ENCODE data around the gene NUP93.
"Not testable (repeated sequence)": the region's sequence is repeated elsewhere in the genome, so short reads cannot be mapped to it uniquely, and the experiment has no call there.

Gene NUP93

DNA sequence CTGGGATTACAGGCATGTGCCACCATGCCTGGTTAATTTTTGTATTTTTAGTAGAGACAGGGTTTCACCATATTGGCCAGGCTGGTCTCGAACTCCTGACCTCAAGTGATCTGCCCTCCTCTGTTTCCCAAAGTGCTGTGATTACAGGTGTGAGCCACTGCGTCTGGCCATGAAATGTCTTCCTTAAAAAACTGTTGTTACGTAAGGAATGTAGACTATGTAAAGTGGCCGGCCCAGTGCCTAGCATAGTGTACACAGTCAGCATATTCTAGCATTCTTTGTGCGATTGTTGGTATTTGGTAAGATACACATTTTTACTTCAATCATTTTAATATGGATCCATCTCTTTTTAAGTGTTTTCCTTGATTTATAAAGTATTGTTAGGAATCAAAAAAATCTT lies 81.7 kb downstream of the NUP93 start:
- DNase-seq (ENCODE audit: low read depth in 2 of 3, low spot score in 1 of 3), result not testable (repeated sequence)

GRCh38 chr16:56812884-56813283 lies 83.0 kb downstream of the NUP93 start:
- no peak for DNase-seq (ENCODE audit: low read depth in 2 of 3, low spot score in 1 of 3)

DNA sequence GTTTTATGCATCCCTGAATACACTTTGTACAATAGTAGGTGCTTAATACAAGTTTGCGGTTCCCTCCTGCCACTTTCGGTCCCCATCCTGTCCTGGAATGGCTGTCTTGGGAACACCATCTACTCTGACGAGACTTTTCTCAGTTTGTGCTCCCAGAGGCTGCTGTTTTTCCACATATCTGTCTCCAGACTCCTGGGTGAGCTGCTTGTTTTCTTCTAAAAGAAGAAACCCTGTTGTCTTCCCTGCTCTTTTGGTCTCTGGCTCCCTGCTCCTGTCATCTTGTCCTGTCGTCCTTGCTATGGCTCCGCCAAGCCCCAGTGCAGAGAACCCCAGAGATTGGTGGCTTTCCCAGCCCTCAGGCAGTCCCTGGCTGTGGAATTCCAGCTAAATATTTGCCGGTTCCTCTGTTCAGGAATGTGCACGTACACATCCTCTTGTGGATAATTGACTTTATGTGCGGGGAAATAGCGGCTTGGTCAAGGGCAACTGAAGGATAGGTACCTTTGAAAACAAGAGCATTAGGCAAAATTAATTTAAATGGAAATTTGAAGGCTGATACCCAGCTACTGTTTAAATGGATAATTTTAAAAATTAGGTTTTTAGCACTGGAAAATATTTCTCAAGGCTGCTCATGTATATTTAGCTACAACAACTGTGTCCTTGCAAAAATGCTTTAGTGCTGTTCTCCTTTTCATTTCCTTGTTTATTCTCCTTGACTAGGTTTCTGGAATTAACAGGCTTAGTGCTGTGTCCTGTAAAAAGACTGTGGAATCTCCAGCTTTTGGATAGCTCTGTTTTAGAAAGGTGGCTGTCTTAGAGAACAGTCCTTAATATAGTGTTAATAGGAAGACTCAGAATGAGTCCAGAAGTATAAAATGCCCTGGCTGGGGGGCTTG lies 84.9 kb downstream of the NUP93 start:
- no peak for DNase-seq (ENCODE audit: low read depth in 2 of 3, low spot score in 1 of 3)

GRCh38 chr16:56815721-56816120 lies 85.8 kb downstream of the NUP93 start:
- no peak for DNase-seq (ENCODE audit: low read depth in 2 of 3, low spot score in 1 of 3)

- DNase-seq (ENCODE audit: low read depth in 2 of 3, low spot score in 1 of 3), result no peak
Observed at GRCh38 chr16:56817056-56817455, 87.1 kb downstream of the NUP93 start.

DNA sequence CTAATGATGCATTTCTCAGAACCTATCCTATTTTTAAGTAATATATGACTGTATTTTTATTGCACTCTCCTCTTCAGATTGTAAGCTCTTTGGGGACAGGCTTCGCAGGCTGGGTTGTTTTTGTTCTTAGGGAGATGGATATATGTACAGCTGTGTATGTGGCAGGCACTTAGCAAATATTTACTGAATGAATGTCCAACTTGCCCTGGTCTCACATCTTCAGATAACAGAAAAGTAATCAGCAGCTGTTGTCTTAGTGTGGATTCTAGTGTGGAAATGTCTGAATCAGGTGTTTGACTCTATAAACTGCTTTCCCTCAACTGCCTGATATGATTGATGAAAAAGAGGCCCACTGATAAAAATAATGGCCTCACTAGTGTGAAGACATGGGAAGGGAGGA lies 88.0 kb downstream of the NUP93 start:
- DNase-seq (ENCODE audit: low read depth in 2 of 3, low spot score in 1 of 3), result no peak

DNA sequence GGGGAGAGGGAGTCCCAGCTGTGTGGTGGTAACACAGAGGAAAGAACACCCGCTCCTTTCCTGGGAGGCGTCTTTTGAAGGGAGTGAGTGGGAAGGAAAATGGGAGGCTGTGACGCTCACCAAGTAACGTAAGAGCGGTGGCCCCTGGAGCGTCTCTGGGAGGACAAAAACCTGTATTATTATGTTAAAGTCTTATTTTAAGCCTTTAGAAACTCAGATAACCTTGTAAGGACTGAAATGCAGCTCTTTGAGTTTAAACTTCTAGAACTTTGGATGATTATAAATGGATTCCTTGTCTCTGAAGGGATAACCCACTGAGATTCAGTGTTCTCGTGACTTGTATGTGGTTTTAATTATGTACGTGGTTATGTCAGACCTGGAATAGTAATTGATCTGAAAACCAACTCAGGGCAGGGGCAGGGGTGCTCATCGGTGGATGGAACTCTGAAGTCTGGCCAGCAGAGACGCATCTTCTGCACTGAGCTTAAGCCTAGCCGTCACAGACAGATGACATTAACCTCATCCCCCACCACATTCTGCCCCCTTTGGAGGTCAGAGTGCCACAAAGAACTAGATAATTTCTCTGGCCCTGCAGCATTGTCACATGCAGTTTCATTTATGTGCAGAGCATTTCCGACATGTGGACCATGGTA lies 93.3 kb downstream of the NUP93 start:
- no peak for DNase-seq (ENCODE audit: low read depth in 2 of 3, low spot score in 1 of 3)

- no peak for DNase-seq (ENCODE audit: low read depth in 2 of 3, low spot score in 1 of 3)
Observed at GRCh38 chr16:56824331-56824730, 94.4 kb downstream of the NUP93 start.

DNA sequence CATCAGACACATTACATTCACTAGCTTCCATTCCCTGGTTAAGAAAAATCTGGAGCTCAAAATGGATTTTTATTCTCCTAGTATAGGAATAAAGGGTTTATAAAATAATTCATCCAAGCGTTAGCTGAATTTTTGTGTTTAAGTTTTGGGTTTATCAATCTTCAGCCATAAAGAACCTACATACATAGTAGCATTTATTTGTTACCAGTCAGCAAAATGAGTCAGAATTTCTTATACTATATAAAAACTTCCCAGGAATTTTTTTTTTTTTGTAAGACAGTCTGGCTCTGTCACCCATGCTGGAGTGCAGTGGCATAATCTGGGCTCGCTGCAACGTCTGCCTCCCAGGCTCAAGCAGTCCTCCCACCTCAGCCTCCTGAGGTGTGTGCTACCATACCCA lies 94.9 kb downstream of the NUP93 start:
- DNase-seq (ENCODE audit: low read depth in 2 of 3, low spot score in 1 of 3), result no peak

- no peak for DNase-seq (ENCODE audit: low read depth in 2 of 3, low spot score in 1 of 3)
Observed at GRCh38 chr16:56825826-56826225, 95.9 kb downstream of the NUP93 start.

- no peak for DNase-seq (ENCODE audit: low read depth in 2 of 3, low spot score in 1 of 3)
Observed at GRCh38 chr16:56828647-56829046, 98.7 kb downstream of the NUP93 start.

DNA sequence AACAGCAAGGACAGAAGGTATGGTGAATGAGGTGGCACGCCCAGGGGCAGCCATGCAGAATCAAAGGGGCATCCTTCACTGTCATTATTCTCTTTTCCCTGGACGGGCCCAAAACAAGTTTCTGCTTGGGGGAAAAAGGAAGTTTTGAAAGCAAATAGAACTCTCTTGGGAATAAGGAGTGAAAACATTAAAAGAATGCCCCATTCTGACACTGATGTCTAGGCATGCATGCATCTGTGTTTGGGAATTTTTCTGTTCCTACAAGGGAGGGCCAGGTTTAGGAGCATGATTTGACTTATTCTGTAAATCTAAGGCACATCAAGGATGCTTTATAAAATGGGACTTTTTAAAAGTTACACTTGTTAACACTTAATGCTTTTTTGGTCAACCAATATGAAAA lies 100.7 kb downstream of the NUP93 start:
- no peak for DNase-seq (ENCODE audit: low read depth in 2 of 3, low spot score in 1 of 3)

GRCh38 chr16:56832768-56833167 lies 102.8 kb downstream of the NUP93 start:
- DNase-seq (ENCODE audit: low read depth in 2 of 3, low spot score in 1 of 3), result no peak

- DNase-seq (ENCODE audit: low read depth in 2 of 3, low spot score in 1 of 3), result no peak
Observed at GRCh38 chr16:56833243-56833970, 103.5 kb downstream of the NUP93 start.

DNA sequence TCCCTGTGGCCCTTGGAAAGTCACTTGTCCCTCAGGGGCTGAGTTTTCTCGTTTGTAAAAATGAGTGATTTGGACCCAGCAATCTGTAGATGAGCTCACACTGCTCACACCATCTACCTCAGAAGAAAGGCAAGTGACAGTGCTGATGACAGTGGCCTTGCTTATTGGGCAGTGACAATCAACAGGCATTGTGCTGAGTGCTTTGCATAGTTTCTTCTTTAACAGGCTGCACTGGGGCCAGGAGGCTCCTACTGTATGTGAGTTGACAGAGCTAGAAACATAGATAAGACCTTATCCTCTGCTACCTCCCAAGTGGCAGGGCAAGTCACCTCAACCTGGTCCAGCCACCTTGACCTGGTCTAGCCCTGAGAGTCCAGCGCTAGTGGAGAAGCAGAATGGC lies 105.4 kb downstream of the NUP93 start:
- DNase-seq (ENCODE audit: low read depth in 2 of 3, low spot score in 1 of 3), result no peak

- no peak for DNase-seq (ENCODE audit: low read depth in 2 of 3, low spot score in 1 of 3)
Observed at GRCh38 chr16:56836410-56837230, 106.7 kb downstream of the NUP93 start.

DNA sequence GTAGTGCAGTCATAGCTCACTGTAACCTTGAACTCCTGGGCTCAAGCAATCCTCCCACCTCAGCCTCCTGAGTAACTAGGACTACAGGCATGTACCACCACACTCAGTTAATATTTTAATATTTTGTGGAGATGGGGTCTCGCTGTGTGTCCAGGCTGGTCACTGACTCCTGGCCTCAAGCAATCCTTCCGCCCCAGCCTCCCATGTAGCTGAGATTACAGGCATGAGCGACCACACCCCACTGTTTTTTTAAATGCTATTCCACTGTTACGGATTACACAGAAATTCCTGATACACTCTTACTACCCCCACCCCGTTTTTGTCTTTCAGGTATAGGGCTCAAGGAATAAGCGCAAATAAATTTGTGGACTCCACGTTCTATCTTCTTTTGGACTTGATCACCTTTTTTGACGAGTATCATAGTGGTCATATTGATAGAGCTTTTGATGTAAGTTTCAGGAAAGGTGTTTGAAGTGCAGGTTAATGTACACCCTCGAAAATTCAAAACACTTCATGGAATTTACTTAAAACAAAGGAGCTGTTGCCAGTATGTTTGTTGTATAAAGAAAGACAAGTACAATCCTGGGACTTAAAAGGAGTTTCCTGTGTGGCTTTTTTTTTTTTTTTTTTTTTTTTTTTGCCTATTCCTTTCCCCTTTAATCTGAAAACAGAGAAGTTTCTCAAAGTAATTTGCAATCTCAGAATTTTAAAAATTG lies 108.9 kb downstream of the NUP93 start:
- DNase-seq (ENCODE audit: low read depth in 2 of 3, low spot score in 1 of 3), result no peak

- DNase-seq (ENCODE audit: low read depth in 2 of 3, low spot score in 1 of 3), result no peak
Observed at GRCh38 chr16:56841233-56841632, 111.3 kb downstream of the NUP93 start.

DNA sequence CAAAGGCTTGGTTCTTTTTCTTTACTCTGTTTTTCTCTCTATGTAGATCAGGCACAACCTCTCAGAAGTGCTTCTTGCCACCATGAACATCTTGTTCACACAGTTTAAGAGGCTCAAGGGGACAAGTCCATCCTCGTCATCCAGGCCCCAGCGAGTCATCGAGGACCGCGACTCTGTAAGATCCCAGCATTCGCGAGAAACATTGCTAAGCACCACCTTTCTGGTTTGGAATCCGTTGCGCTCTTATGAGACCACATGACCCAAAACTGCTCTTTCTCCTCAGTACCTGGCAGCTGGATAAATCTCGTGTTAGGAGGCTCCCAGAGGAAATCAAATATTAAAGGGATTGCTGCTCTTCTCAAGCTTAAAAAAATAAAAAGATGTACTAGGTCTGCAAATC lies 111.7 kb downstream of the NUP93 start:
- DNase-seq (ENCODE audit: low read depth in 2 of 3, low spot score in 1 of 3), result no peak

GRCh38 chr16:56842133-56842532 lies 112.2 kb downstream of the NUP93 start:
- no peak for DNase-seq (ENCODE audit: low read depth in 2 of 3, low spot score in 1 of 3)
